ENCODE results near the gene SIPA1L3. TPM values are rescaled to one million over a fixed set of nuclear protein-coding genes. Genes with fewer than 3 reads are reported as not detected.
A peak's percentile ranks its signal among the peaks of the same experiment; 100 is the strongest.

Gene SIPA1L3
- total and polyA plus RNA-seq, 9 of the 15 experiments (the other 6 are each of a cell fraction or from before 2014, with no cell fraction given) = 0.01 to 6.1 (median 2.5) TPM

DNA sequence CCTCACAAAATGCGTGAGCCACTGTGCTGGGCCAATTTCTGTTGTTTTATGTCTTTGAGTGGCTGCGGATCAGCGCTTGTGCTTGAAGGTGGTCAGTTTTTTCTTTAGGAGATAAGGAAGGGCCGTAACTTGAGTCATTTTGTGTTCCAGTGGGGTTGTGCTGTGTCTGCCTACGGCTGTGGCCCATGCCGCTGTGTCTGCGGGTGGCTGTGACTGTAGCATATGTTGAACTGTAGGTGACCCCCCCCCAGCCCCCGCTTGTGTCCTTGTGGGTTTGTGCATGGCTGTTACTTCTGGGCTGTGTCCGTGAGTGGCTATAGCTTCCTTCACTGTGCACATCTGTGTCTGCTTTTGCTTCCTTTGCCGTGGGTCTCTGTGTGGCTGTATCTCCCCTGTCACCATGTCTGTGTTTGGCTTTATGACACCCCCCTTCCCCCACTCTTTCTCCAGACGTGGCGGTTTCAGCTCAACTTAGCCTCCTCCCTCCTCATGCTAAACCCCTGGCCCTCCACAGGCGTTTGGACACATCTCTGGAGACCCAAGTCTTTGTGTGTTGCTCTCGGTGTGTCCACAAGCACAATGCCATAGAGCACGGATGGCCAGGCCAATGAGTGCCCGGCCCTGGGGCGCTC is 348.5 kb downstream of the SIPA1L3 start (continued):
- TF ChIP-seq ARID3B (CRISPR knock-in tag; IDR thresholded peaks at IDR 0.05; ENCODE audit: borderline replicate concordance) = no peak
- TF ChIP-seq FOSL1 (tag; conservative IDR thresholded peaks at IDR 0.05) = no peak; the same call in 1 of the 2 replicates
- no peak; the same call in 1 of the 2 replicates for TF ChIP-seq CXXC5 (CRISPR knock-in tag; IDR thresholded peaks at IDR 0.05)
- TF ChIP-seq ZBTB1 (CRISPR knock-in tag; IDR thresholded peaks at IDR 0.05; ENCODE audit: borderline replicate concordance, low read depth) = no peak
- TF ChIP-seq DMBX1 (CRISPR knock-in tag; IDR thresholded peaks at IDR 0.05; ENCODE audit: borderline replicate concordance) = no peak
- no peak for TF ChIP-seq NFIX (CRISPR knock-in tag; IDR thresholded peaks at IDR 0.05; ENCODE audit: low read depth)
- no peak for TF ChIP-seq ZKSCAN3 (CRISPR knock-in tag; IDR thresholded peaks at IDR 0.05)
- TF ChIP-seq EGR1 (conservative IDR thresholded peaks at IDR 0.05) = peak; percentile 87
- no peak for TF ChIP-seq ARID4B (CRISPR knock-in tag; IDR thresholded peaks at IDR 0.05)
- no peak for TF ChIP-seq NCOA4 (IDR thresholded peaks at IDR 0.05; ENCODE audit: partially characterized antibody)
- TF ChIP-seq SMC3 (conservative IDR thresholded peaks at IDR 0.05; ENCODE audit: insufficient read depth, low read depth, low read length) = no peak
- peak; percentile 60; the same call in 1 of the 2 replicates for TF ChIP-seq TFAP4 (CRISPR knock-in tag; IDR thresholded peaks at IDR 0.05; ENCODE audit: borderline replicate concordance)
- no peak for TF ChIP-seq SRSF9 (IDR thresholded peaks at IDR 0.05; ENCODE audit: borderline replicate concordance, low read depth, low read length)
- TF ChIP-seq, protein P1, sequence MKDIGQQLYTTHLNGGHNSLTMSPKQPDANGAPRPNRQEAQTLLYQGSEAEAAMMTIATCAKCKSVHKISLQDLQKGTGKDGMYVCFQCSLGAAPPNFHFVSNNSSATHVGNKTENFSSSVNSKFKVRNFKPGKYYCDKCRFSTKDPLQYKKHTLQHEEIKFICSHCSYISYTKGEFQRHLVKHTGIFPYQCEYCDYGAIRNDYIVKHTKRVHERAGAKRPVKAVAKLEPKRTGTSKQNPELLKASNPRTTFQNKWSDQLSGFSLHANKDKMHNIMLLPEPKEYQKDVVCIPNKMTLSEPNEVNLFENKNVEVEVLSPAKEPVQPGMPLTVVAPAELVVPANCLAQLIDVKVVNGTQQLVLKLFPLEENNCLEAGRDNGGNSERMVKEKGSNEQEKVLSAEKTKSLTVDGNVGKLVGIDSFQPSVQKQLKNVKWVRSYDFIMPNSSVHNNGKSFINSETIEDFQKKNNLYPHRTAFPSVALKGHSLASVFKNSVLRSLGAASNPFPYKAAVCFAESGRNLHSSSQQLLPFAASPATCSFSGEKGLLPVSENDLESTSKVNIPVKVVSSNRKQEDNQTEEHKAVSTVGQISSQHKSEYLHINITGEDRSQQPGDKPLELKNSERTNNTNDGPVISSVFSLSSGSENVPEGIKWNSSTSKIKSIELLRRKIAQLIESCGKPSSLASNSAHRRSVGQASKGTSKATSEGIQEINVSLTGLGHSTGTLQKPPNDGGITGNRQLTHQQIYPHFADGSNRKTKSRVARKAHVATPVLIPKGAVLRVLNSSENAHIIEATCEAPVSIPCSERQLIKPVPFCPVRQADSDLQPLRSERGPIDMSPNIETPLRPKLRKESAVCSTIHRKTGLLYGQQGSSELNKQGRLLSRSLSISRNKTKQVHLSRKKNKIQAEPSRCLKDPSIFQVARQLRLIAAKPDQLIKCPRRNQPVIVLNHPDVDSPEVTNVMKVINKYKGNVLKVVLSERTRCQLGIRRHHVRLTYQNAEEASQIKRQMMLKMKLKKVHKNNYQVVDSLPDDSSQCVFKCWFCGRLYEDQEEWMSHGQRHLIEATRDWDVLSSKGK (CRISPR knock-in tag; IDR thresholded peaks at IDR 0.05) = no peak
- no peak for TF ChIP-seq NONO (IDR thresholded peaks at IDR 0.05; ENCODE audit: low read depth in 2 of 2, low read length in 1 of 2)

All from K562 (cell line).